BLaER1 (cell line): ENCODE data around the gene EEF1G.
A peak's percentile ranks its signal among the peaks of the same experiment; 100 is the strongest.
"Not testable (repeated sequence)": the region's sequence is repeated elsewhere in the genome, so short reads cannot be mapped to it uniquely, and the experiment has no call there.

Source experiments
- H3K27ac ChIP-seq: shearing (Covaris generic); formaldehyde crosslinking; 2 replicates; pipeline ENCODE4 v1.8.1; 2022
- H3K27me3 ChIP-seq: shearing (Covaris generic); formaldehyde crosslinking; 2 replicates; pipeline ENCODE4 v1.8.1; 2022
- H3K36me3 ChIP-seq: shearing (Covaris generic); formaldehyde crosslinking; 2 replicates; pipeline ENCODE4 v1.8.1; 2022
- H3K4me1 ChIP-seq: shearing (Covaris generic); formaldehyde crosslinking; 2 replicates; pipeline ENCODE4 v1.8.1; 2022
- H3K4me2 ChIP-seq: shearing (Covaris generic); formaldehyde crosslinking; 2 replicates; pipeline ENCODE4 v1.8.1; 2022
- H3K4me3 ChIP-seq: shearing (Covaris generic); formaldehyde crosslinking; 2 replicates; pipeline ENCODE4 v1.8.1; 2022
- H3K9ac ChIP-seq: shearing (Covaris generic); formaldehyde crosslinking; 2 replicates; pipeline ENCODE4 v1.8.1; 2022
- H3K9me3 ChIP-seq: shearing (Covaris generic); formaldehyde crosslinking; 2 replicates; pipeline ENCODE4 v1.8.1; 2022
- H4K20me1 ChIP-seq: shearing (Covaris generic); formaldehyde crosslinking; 2 replicates; pipeline ENCODE4 v1.8.1; 2022
- Cebpa-rat ChIP-seq: shearing (Covaris generic); IDR thresholded peaks from 2 replicates; pipeline ENCODE4 v1.8.1; 2022

The EEF1G gene

GRCh38 chr11:62599069-62599696, 25.5 kb upstream of the EEF1G start:
- Histone ChIP-seq H3K27ac (peak overlapping the region; percentile 100), H3K9ac (peak overlapping the region; percentile 100), H3K27me3 (no peaks in the 10 kb centered on the region), H3K4me2 (peak overlapping the region; percentile 100), H3K4me1 (peaks cover 45% of the 10 kb centered on the region), H3K9me3 (no peaks in the 10 kb centered on the region), H3K4me3 (peak overlapping the region; percentile 91), H3K36me3 (peaks cover 54% of the 10 kb centered on the region), H4K20me1 (peaks cover 39% of the 10 kb centered on the region)
- no peak for TF ChIP-seq Cebpa-rat

- peaks cover 55% of the 10 kb centered on the region for H3K4me1 ChIP-seq
- TF ChIP-seq Cebpa-rat, result no peak
- peaks cover 59% of the 10 kb centered on the region for H3K36me3 ChIP-seq
- no peaks in the 10 kb centered on the region for H3K9me3 ChIP-seq
- H3K27ac ChIP-seq, result no peak overlapping the region
- H3K4me2 ChIP-seq, result no peak overlapping the region
- H3K4me3 ChIP-seq, result no peak overlapping the region
- H4K20me1 ChIP-seq, result peaks cover 35% of the 10 kb centered on the region
- peak overlapping the region; percentile 33; the same call in 1 of the 2 replicates for H3K9ac ChIP-seq
- no peaks in the 10 kb centered on the region for H3K27me3 ChIP-seq
Measured at GRCh38 chr11:62595124-62595523, 21.4 kb upstream of the EEF1G start.

GRCh38 chr11:62593434-62594044, 19.8 kb upstream of the EEF1G start:
- Histone ChIP-seq H3K4me3 (no peak overlapping the region), H3K27ac (no peak overlapping the region), H4K20me1 (peaks cover 28% of the 10 kb centered on the region), H3K4me2 (peak overlapping the region; percentile 93), H3K9ac (no peak overlapping the region), H3K27me3 (no peaks in the 10 kb centered on the region), H3K9me3 (no peaks in the 10 kb centered on the region), H3K4me1 (peaks cover 55% of the 10 kb centered on the region), H3K36me3 (peaks cover 62% of the 10 kb centered on the region)
- TF ChIP-seq Cebpa-rat, result no peak

- H3K4me3 ChIP-seq, result peak overlapping the region; percentile 89; the same call in 1 of the 2 replicates
- no peaks in the 10 kb centered on the region for H3K9me3 ChIP-seq
- no peaks in the 10 kb centered on the region for H3K27me3 ChIP-seq
- H3K27ac ChIP-seq, result peak overlapping the region; percentile 92; the same call in 1 of the 2 replicates
- H4K20me1 ChIP-seq, result peaks cover 22% of the 10 kb centered on the region
- H3K4me1 ChIP-seq, result peaks cover 49% of the 10 kb centered on the region
- H3K4me2 ChIP-seq, result peak overlapping the region; percentile 93
- no peak for TF ChIP-seq Cebpa-rat
- H3K9ac ChIP-seq, result peak overlapping the region; percentile 84
- peaks cover 63% of the 10 kb centered on the region for H3K36me3 ChIP-seq
Measured at GRCh38 chr11:62592989-62593421, 19.3 kb upstream of the EEF1G start.

- H3K36me3 ChIP-seq, result peaks cover 63% of the 10 kb centered on the region
- H3K9ac ChIP-seq, result peak overlapping the region; percentile 84
- TF ChIP-seq Cebpa-rat, result no peak
- no peaks in the 10 kb centered on the region for H3K9me3 ChIP-seq
- peak overlapping the region; percentile 92 for H3K27ac ChIP-seq
- peaks cover 16% of the 10 kb centered on the region; the same call in 1 of the 2 replicates for H4K20me1 ChIP-seq
- H3K4me1 ChIP-seq, result peaks cover 42% of the 10 kb centered on the region
- no peaks in the 10 kb centered on the region for H3K27me3 ChIP-seq
- H3K4me2 ChIP-seq, result peak overlapping the region; percentile 93
- H3K4me3 ChIP-seq, result peak overlapping the region; percentile 89
Measured at GRCh38 chr11:62592146-62592815, 18.6 kb upstream of the EEF1G start.

- TF ChIP-seq Cebpa-rat, result no peak
- Histone ChIP-seq H3K9me3 (no peaks in the 10 kb centered on the region), H3K27me3 (no peaks in the 10 kb centered on the region), H3K4me2 (peak within 1 kb of the TSS; percentile 93), H3K4me1 (peaks cover 40% of the 10 kb centered on the region), H3K27ac (peak within 1 kb of the TSS; percentile 95), H4K20me1 (peaks cover 15% of the 10 kb centered on the region; the same call in 1 of the 2 replicates), H3K36me3 (peaks cover 63% of the 10 kb centered on the region), H3K9ac (peak within 1 kb of the TSS; percentile 96), H3K4me3 (peak within 1 kb of the TSS; percentile 89)
Measured at GRCh38 chr11:62591448-62592145, 17.9 kb upstream of the EEF1G start, which contains the start of gene TUT1. Gene TUT1, minus strand, starts transcription at chr11:62591523. Its CDS starts 38 bp downstream, at chr11:62591485.

GRCh38 chr11:62588966-62589637, 15.4 kb upstream of the EEF1G start:
- no peaks in the 10 kb centered on the region for H3K27me3 ChIP-seq
- no peaks in the 10 kb centered on the region for H3K9me3 ChIP-seq
- 0 out of 2 replicates have a peak overlapping the region, but pooled peaks have one; percentile 90 for H3K4me2 ChIP-seq
- no peak overlapping the region for H3K4me3 ChIP-seq
- TF ChIP-seq Cebpa-rat, result no peak
- no peak overlapping the region for H3K27ac ChIP-seq
- H3K9ac ChIP-seq, result no peak overlapping the region
- H4K20me1 ChIP-seq, result 0 out of 2 replicates have a peak, but pooled peaks cover 5% of the 10 kb centered on the region
- H3K4me1 ChIP-seq, result peaks cover 39% of the 10 kb centered on the region
- H3K36me3 ChIP-seq, result peaks cover 63% of the 10 kb centered on the region

GRCh38 chr11:62585356-62585755, 11.7 kb upstream of the EEF1G start:
- not testable (repeated sequence) for H3K9ac ChIP-seq, H4K20me1 ChIP-seq, H3K27ac ChIP-seq, H3K27me3 ChIP-seq, H3K9me3 ChIP-seq, H3K4me3 ChIP-seq, H3K4me2 ChIP-seq
- peaks cover 12% of the 10 kb centered on the region for H3K4me1 ChIP-seq
- H3K36me3 ChIP-seq, result peaks cover 88% of the 10 kb centered on the region

- not testable (repeated sequence) for H3K9ac ChIP-seq, H3K27ac ChIP-seq, H3K9me3 ChIP-seq, H3K4me2 ChIP-seq, H3K4me1 ChIP-seq, H4K20me1 ChIP-seq, H3K4me3 ChIP-seq, H3K27me3 ChIP-seq
- peaks cover 100% of the 10 kb centered on the region for H3K36me3 ChIP-seq
Measured at GRCh38 chr11:62581735-62582134, 8.0 kb upstream of the EEF1G start.
